Loucy (cell line): ENCODE measurements around the gene ZIM2.

Experiments
- H2AFZ ChIP-seq: fragments of 200-600 bp; sonication (generic); 2 replicates; pipeline ENCODE4 v1.6.0; 2016; ENCODE audit warnings: antibody characterized with exemption, mild to moderate bottlenecking, low read length, moderate library complexity
- H3F3A ChIP-seq: fragments of 200-600 bp; 2 replicates; pipeline ENCODE4 v1.6.0; 2016; ENCODE audit warnings: antibody characterized with exemption, low read depth, mild to moderate bottlenecking
- H3K27me3 ChIP-seq: fragments of 200-600 bp; sonication (generic); 2 replicates; pipeline ENCODE4 v1.6.1; 2014; ENCODE audit warnings: low read length, mild to moderate bottlenecking; ENCODE audit not compliant: insufficient read depth, poor library complexity, severe bottlenecking
- H3K36me3 ChIP-seq: fragments of 200-600 bp; sonication (generic); 2 replicates; pipeline ENCODE4 v1.6.1; 2016; ENCODE audit warnings: low read length; ENCODE audit not compliant: insufficient read depth
- H3K4me1 ChIP-seq: fragments of 200-600 bp; sonication (generic); 2 replicates; pipeline ENCODE4 v1.5.1; 2014; ENCODE audit warnings: low read length, mild to moderate bottlenecking; ENCODE audit not compliant: insufficient read depth, poor library complexity, severe bottlenecking
- H3K4me2 ChIP-seq: fragments of 200-600 bp; sonication (generic); 2 replicates; pipeline ENCODE4 v1.6.0; 2014; ENCODE audit warnings: antibody characterized with exemption, low read length, low read depth, mild to moderate bottlenecking; ENCODE audit not compliant: poor library complexity, severe bottlenecking
- H3K4me3 ChIP-seq: fragments of 200-600 bp; sonication (generic); 2 replicates; pipeline ENCODE4 v1.5.1; 2014; ENCODE audit warnings: low read length, mild to moderate bottlenecking, mixed read lengths; ENCODE audit not compliant: poor library complexity, severe bottlenecking
- H3K79me2 ChIP-seq: fragments of 200-600 bp; sonication (generic); 2 replicates; pipeline ENCODE4 v1.6.1; 2014; ENCODE audit warnings: low read length; ENCODE audit not compliant: insufficient read depth
- H3K9ac ChIP-seq: fragments of 200-600 bp; sonication (generic); 2 replicates; pipeline ENCODE4 v1.6.0; 2014; ENCODE audit warnings: mild to moderate bottlenecking, low read depth, low read length, moderate library complexity; ENCODE audit not compliant: poor library complexity, severe bottlenecking
- H3K9me2 ChIP-seq: fragments of 200-600 bp; sonication (generic); replicated peaks from 2 replicates; pipeline ENCODE4 v1.6.1; 2016; ENCODE audit warnings: low read depth, low read length, mixed read lengths
- H3K9me3 ChIP-seq: fragments of 200-600 bp; sonication (generic); 2 replicates; pipeline ENCODE4 v1.6.1; 2014; ENCODE audit warnings: mild to moderate bottlenecking, antibody characterized with exemption, low read length, low read depth; ENCODE audit not compliant: insufficient read depth
- H4K20me1 ChIP-seq: fragments of 200-600 bp; sonication (generic); 2 replicates; pipeline ENCODE4 v1.6.0; 2014; ENCODE audit warnings: antibody characterized with exemption, low read length, mild to moderate bottlenecking; ENCODE audit not compliant: insufficient read depth, poor library complexity, severe bottlenecking
- EZH2phosphoT487 ChIP-seq: fragments of 200-600 bp; IDR thresholded peaks from 2 replicates; pipeline ENCODE4 v1.6.1; 2018; ENCODE audit warnings: antibody characterized with exemption, mild to moderate bottlenecking, moderate library complexity, borderline replicate concordance
- TF ChIP-seq, protein P1 (sequence below): fragments of 200-600 bp; sonication (generic); conservative IDR thresholded peaks from 2 replicates; pipeline ENCODE4 v1.5.1; 2014; ENCODE audit warnings: mild to moderate bottlenecking, antibody characterized with exemption, low read length

ZIM2 gene

GRCh38 chr19:56827708-56828107 is 12.8 kb downstream of the ZIM2 start:
- Histone ChIP-seq H3K9ac (no peak overlapping the region), H3K27me3 (no peaks in the 10 kb centered on the region), H3K9me2 (no peaks in the 10 kb centered on the region), H3F3A (no peaks in the 10 kb centered on the region), H3K36me3 (no peaks in the 10 kb centered on the region), H3K79me2 (no peaks in the 10 kb centered on the region), H3K9me3 (no peaks in the 10 kb centered on the region; the same call in 1 of the 2 replicates), H2AFZ (no peak overlapping the region), H4K20me1 (no peaks in the 10 kb centered on the region), H3K4me2 (no peak overlapping the region), H3K4me1 (no peaks in the 10 kb centered on the region), H3K4me3 (no peak overlapping the region)
- TF ChIP-seq, protein P1, sequence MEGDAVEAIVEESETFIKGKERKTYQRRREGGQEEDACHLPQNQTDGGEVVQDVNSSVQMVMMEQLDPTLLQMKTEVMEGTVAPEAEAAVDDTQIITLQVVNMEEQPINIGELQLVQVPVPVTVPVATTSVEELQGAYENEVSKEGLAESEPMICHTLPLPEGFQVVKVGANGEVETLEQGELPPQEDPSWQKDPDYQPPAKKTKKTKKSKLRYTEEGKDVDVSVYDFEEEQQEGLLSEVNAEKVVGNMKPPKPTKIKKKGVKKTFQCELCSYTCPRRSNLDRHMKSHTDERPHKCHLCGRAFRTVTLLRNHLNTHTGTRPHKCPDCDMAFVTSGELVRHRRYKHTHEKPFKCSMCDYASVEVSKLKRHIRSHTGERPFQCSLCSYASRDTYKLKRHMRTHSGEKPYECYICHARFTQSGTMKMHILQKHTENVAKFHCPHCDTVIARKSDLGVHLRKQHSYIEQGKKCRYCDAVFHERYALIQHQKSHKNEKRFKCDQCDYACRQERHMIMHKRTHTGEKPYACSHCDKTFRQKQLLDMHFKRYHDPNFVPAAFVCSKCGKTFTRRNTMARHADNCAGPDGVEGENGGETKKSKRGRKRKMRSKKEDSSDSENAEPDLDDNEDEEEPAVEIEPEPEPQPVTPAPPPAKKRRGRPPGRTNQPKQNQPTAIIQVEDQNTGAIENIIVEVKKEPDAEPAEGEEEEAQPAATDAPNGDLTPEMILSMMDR, result no peak
- no peak for TF ChIP-seq EZH2phosphoT487

- no peak for TF ChIP-seq EZH2phosphoT487
- TF ChIP-seq, protein P1, result no peak
- Histone ChIP-seq H3K9me2 (no peaks in the 10 kb centered on the region), H3K9me3 (peaks cover 8% of the 10 kb centered on the region; the same call in 1 of the 2 replicates), H3K9ac (no peak overlapping the region), H3F3A (no peaks in the 10 kb centered on the region), H3K36me3 (no peaks in the 10 kb centered on the region), H3K4me1 (no peaks in the 10 kb centered on the region), H3K27me3 (no peaks in the 10 kb centered on the region), H3K79me2 (no peaks in the 10 kb centered on the region), H2AFZ (no peak overlapping the region), H3K4me3 (no peak overlapping the region), H4K20me1 (no peaks in the 10 kb centered on the region), H3K4me2 (no peak overlapping the region)
Observed at GRCh38 chr19:56823956-56824355, 16.6 kb downstream of the ZIM2 start.

GRCh38 chr19:56823417-56823816 is 17.1 kb downstream of the ZIM2 start:
- Histone ChIP-seq H2AFZ (no peak overlapping the region), H3K79me2 (no peaks in the 10 kb centered on the region), H3K36me3 (no peaks in the 10 kb centered on the region), H3K27me3 (no peaks in the 10 kb centered on the region), H3K4me1 (no peaks in the 10 kb centered on the region), H3K9me2 (no peaks in the 10 kb centered on the region), H3F3A (no peaks in the 10 kb centered on the region), H4K20me1 (no peaks in the 10 kb centered on the region), H3K4me2 (no peak overlapping the region), H3K4me3 (no peak overlapping the region), H3K9ac (no peak overlapping the region), H3K9me3 (peaks cover 11% of the 10 kb centered on the region; the same call in 1 of the 2 replicates)
- no peak for TF ChIP-seq EZH2phosphoT487
- TF ChIP-seq, protein P1, result no peak
